Mammary microvascular endothelial cell (primary cell): ENCODE data around the gene RUNX1. TPM values are rescaled to one million over a fixed set of nuclear protein-coding genes. Genes with fewer than 3 reads are reported as not detected.

Experiments used
- total RNA-seq: library from RNA; depleted of rRNA; stranded (reverse); fragments of >200 nt; gene quantifications from 2 replicates; pipeline ENCODE4 v1.2.3, GENCODE V29; 2015

Gene RUNX1
- 3.7 and 4.8 TPM in 2 replicates for total RNA-seq

GRCh38 chr21:35048706-35049617 is at the start of gene RUNX1:
Gene RUNX1, minus strand, starts transcription at chr21:35049302.

